ENCODE data around the gene TTI1. TPM values are rescaled to one million over a fixed set of nuclear protein-coding genes. Genes with fewer than 3 reads are reported as not detected.
A peak's percentile ranks its signal among the peaks of the same experiment; 100 is the strongest.

Gene TTI1
- total RNA-seq, 1 donor from 2014 or later, result 51.9 TPM

DNA sequence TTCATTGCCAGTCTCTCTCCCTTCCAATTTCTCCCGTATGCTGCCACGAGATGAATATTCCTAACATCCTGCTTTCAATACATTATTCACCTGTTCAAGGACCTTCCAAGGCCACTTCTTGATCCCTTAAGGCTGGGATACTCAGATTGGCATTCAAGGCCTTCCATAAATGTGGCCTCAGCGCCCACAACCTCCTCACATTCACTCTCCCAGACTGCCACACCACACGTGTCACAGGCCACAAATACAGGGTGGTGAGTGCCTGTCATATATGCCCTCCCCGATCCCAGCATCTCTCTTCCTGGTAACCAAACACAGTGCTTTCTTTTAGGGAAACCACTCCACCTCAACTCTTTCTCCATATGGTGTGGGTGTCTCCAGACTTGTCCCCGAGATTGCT, 55.5 kb downstream of the TTI1 start:
- TF ChIP-seq, protein P1, sequence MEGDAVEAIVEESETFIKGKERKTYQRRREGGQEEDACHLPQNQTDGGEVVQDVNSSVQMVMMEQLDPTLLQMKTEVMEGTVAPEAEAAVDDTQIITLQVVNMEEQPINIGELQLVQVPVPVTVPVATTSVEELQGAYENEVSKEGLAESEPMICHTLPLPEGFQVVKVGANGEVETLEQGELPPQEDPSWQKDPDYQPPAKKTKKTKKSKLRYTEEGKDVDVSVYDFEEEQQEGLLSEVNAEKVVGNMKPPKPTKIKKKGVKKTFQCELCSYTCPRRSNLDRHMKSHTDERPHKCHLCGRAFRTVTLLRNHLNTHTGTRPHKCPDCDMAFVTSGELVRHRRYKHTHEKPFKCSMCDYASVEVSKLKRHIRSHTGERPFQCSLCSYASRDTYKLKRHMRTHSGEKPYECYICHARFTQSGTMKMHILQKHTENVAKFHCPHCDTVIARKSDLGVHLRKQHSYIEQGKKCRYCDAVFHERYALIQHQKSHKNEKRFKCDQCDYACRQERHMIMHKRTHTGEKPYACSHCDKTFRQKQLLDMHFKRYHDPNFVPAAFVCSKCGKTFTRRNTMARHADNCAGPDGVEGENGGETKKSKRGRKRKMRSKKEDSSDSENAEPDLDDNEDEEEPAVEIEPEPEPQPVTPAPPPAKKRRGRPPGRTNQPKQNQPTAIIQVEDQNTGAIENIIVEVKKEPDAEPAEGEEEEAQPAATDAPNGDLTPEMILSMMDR (IDR thresholded peaks at IDR 0.05; ENCODE audit: unreplicated experiment), result no peak
- peak overlapping the region; percentile 3 for H3K27ac Mint-ChIP-seq
- H3K36me3 Mint-ChIP-seq (ENCODE audit: insufficient read depth), result peaks cover 8% of the 10 kb centered on the region
- H3K4me1 Mint-ChIP-seq (ENCODE audit: low read depth), result peaks cover 3% of the 10 kb centered on the region
- H3K4me3 Mint-ChIP-seq (ENCODE audit: low read depth), result no peak overlapping the region
- no peak for DNase-seq (ENCODE audit: low spot score, unreplicated experiment)
- H3K27me3 Mint-ChIP-seq, result peaks cover 4% of the 10 kb centered on the region
- H3K9me3 Mint-ChIP-seq (ENCODE audit: low read depth), result no peaks in the 10 kb centered on the region

DNA sequence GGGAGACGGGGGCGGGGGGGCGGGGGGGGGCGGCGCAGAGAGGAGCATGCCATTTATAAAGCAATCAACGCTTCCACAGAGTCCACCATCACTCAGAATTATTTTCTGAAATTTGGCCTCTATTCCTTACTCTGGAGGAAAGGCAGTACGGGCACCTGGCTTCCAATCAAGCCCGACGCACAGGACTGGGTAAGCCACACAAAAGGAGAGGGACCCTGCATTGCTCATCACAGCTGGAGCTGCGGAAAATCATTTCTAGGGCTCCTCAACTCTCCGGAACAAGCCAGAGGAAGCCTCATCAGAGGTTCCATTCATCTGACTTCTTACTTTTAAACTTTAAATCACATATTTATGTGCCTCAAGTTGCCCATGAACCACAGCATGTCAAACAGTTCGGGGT, 55.9 kb downstream of the TTI1 start:
- TF ChIP-seq, protein P1 (IDR thresholded peaks at IDR 0.05; ENCODE audit: unreplicated experiment), result no peak
- H3K4me3 Mint-ChIP-seq (ENCODE audit: low read depth), result no peak overlapping the region
- peaks cover 3% of the 10 kb centered on the region for H3K4me1 Mint-ChIP-seq (ENCODE audit: low read depth)
- DNase-seq (ENCODE audit: low spot score, unreplicated experiment), result no peak
- H3K9me3 Mint-ChIP-seq (ENCODE audit: low read depth), result no peaks in the 10 kb centered on the region
- peaks cover 4% of the 10 kb centered on the region for H3K27me3 Mint-ChIP-seq
- H3K27ac Mint-ChIP-seq, result no peak overlapping the region
- H3K36me3 Mint-ChIP-seq (ENCODE audit: insufficient read depth), result peaks cover 4% of the 10 kb centered on the region

DNA sequence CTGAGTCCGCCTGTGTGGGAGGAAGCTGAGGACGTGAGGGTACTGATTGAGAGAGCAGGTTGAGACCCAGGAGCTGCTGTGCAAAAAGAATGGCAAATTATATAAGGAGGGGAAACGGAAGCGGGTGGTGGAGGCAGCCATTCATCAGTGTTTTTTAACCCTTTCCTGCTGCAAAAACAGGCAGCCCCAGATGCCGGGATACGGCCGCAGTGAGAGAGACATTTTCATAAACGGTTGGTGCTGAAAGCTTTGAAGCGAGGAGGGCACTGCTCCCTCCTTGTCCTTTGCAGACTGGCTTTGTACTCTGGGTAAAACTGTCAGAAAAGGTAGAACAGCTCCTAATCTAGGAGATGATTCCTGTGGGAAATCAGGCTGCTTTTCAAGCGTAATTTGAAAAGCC, 56.4 kb downstream of the TTI1 start:
- Mint-ChIP-seq H3K27ac (no peak overlapping the region), H3K36me3 (ENCODE audit: insufficient read depth) (peaks cover 4% of the 10 kb centered on the region), H3K9me3 (ENCODE audit: low read depth) (no peaks in the 10 kb centered on the region), H3K4me3 (ENCODE audit: low read depth) (no peak overlapping the region), H3K4me1 (ENCODE audit: low read depth) (peaks cover 3% of the 10 kb centered on the region), H3K27me3 (peaks cover 4% of the 10 kb centered on the region)
- DNase-seq (ENCODE audit: low spot score, unreplicated experiment), result no peak
- TF ChIP-seq, protein P1 (IDR thresholded peaks at IDR 0.05; ENCODE audit: unreplicated experiment), result no peak

DNA sequence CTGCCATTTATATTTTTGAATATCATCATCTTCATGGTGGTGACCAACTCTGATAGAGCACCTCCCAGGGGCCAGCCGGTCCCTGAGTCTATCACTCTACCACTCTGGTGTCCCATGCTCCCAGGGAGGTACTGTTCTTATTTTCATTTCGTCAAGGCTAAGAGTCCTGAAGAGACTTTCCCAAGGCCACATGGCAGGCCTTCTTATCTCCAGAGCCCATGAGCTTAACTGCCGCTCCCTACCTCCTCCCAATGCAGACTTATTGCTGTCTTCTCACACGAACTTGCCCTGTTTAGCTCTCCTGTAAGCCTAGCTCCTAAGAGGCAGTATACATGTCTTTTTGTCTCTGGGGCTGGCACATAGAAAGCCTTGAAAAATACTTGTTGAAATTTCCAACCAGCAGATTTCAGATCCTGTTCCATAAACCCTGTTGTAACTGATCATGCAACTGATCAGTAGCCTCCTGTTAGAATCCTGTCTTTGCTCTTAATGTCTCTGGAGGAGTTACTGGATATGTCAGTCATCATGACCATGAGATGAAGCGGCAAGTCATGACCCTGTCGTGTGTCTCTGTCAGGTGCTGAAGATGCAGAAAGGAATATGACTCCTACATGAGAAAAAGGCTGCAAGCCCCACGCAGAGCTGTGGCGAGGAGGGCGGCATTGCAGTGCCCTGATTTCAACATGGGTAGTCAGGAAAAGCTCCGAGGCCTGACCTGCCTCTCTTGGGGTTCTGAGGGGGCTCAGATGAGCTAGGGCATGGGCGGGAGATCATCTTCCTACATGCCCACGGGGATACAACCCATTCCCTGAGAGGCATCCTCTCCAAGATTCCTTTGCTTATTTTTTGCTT, 60.0 kb downstream of the TTI1 start:
- DNase-seq (ENCODE audit: low spot score, unreplicated experiment), result no peak
- Mint-ChIP-seq H3K4me3 (ENCODE audit: low read depth) (no peak overlapping the region), H3K27me3 (peaks cover 4% of the 10 kb centered on the region), H3K9me3 (ENCODE audit: low read depth) (no peaks in the 10 kb centered on the region), H3K4me1 (ENCODE audit: low read depth) (peaks cover 3% of the 10 kb centered on the region), H3K27ac (no peak overlapping the region), H3K36me3 (ENCODE audit: insufficient read depth) (peaks cover under 1% of the 10 kb centered on the region)
- TF ChIP-seq, protein P1 (IDR thresholded peaks at IDR 0.05; ENCODE audit: unreplicated experiment), result no peak

DNA sequence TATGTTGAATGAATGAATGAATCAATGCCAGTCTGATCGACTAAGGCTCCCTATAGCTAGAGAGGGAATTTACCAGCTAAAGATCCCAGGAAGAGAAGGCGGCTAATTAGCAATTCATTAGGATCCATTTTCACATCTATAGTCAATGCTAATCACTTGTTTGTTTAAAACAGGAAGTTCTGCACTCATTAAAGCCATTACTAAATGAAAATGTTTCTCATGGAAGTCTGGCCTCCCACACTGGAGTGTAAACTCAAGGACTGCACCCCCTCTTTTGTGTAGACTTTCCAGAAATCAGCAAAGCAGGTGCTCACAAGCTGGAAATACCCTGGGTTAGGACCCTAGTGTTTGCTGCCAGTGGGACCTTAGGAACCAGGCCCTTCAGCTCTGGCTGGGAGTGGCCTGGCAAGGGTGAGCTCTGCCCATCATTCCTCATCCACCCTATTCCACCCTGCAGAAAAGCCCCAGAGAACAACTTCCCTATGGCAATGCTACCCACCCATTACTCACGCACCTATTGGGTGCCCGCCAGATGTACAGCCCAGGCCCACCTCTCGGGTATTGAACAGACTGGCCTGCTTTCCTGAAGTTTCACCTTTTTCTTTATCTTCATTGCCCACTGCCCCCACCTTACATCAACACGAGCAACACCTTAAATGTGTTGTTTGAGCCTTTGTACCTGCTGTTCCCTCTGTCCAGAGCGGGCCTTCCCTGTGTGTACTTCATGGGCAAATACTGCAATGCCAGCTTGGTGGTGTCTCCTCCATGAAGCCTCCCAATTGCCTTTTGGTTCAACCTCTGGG, 60.8 kb downstream of the TTI1 start:
- Mint-ChIP-seq H3K36me3 (ENCODE audit: insufficient read depth) (peaks cover 2% of the 10 kb centered on the region), H3K9me3 (ENCODE audit: low read depth) (no peaks in the 10 kb centered on the region), H3K4me1 (ENCODE audit: low read depth) (no peaks in the 10 kb centered on the region), H3K27ac (no peak overlapping the region), H3K4me3 (ENCODE audit: low read depth) (no peak overlapping the region), H3K27me3 (no peaks in the 10 kb centered on the region)
- no peak for DNase-seq (ENCODE audit: low spot score, unreplicated experiment)
- TF ChIP-seq, protein P1 (IDR thresholded peaks at IDR 0.05; ENCODE audit: unreplicated experiment), result no peak

Data from progenitor cell of endocrine pancreas (in vitro differentiated cells).